ENCODE measurements around the gene SYT6.

- TF ChIP-seq EZH2 (IDR thresholded peaks at IDR 0.05; ENCODE audit: borderline replicate concordance, low read depth, low read length, poor library complexity, severe bottlenecking) (no peak), CTCF (conservative IDR thresholded peaks at IDR 0.05; ENCODE audit: low read depth, low read length) (no peak)
These were observed 42.1 kb upstream of the SYT6 start for GRCh38 chr1:114195819-114196218.
